PC-3 (cell line): ENCODE measurements around the gene GLS2.

Experiments used
- CTCF ChIP-seq: fragments of 300-600 bp; sonication (generic); conservative IDR thresholded peaks from 2 replicates; pipeline ENCODE4 v1.5.1; 2017; ENCODE audit warnings: antibody characterized with exemption, low read depth, mild to moderate bottlenecking, low read length
- EZH2 ChIP-seq: fragments of 300-600 bp; sonication (generic); IDR thresholded peaks from one replicate; pipeline ENCODE4 v1.6.1; 2017; ENCODE audit warnings: antibody characterized with exemption, mild to moderate bottlenecking, low read length; ENCODE audit not compliant: unreplicated experiment

DNA sequence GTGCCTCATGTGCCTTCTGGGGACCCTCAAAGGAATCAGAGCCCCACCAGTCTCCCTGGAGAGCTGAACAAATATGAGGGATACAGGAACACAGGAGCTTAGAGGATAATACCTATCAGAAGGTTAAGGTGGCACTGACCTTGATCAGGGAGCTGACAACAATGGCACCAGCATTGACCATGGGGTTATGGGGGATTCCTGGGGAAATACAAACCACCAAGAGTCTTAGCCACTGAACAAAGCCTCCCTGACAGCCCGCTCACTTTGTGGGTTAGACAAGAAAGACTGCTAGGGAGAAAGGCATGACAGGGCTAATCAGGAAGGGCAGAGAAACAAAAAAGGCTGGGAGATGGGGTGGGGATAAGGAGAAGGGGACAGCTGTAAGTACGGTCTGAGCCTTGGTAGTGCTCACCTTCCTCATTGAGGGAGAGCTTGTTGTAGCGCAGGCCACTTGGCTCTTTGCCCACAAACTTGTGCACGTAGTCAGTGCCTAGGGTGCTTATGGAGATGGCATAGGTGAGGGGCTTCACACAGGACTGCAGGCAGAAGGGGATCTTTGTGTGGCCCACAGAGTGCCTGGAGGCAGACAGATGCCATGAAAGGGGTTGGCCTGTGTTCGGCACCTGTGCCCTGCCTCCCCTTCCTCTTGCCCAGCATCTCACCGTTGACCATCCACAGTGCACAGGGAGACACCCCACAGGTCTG, 10.3 kb downstream of the GLS2 start:
- TF ChIP-seq CTCF: no peak
- no peak for TF ChIP-seq EZH2
